Heart right ventricle (tissue), 16 donors: ENCODE data around the gene NUP210. TPM values are rescaled to one million over a fixed set of nuclear protein-coding genes. Genes with fewer than 3 reads are reported as not detected.

ENCODE experiments used
- ATAC-seq, 8 donors: fragments of 200-7000 bp; cut with Tn5 transposase; one replicate each; pipeline ENCODE4 v1.9.1; 2020; ENCODE audit warnings: mild to moderate bottlenecking in 8 of 8, moderate library complexity in 8 of 8, moderate number of reproducible peaks in 1 of 8
- DNase-seq, 2 donors: peaks; one replicate each; pipeline ENCODE4 v3.0.0-alpha.2; 2020
- H3K27ac ChIP-seq, 10 donors: fragments of 200-600 bp; sonication (generic) in 2 of 10; one replicate each; pipeline versions ENCODE4 v1.5.0 to v1.8.0; 2020 to 2022; ENCODE audit warnings: mild to moderate bottlenecking in 3 of 10
- H3K27me3 ChIP-seq, 7 donors: fragments of 200-600 bp; one replicate each; pipeline ENCODE4 v1.8.0; 2021 to 2022; ENCODE audit warnings: mild to moderate bottlenecking in 2 of 7
- H3K36me3 ChIP-seq, 9 donors: fragments of 200-600 bp; sonication (generic) in 1 of 9; one replicate each; pipeline versions ENCODE4 v1.5.0 to v1.8.0; 2020 to 2022; ENCODE audit warnings: mild to moderate bottlenecking in 2 of 9
- H3K4me1 ChIP-seq, 9 donors: fragments of 200-600 bp; sonication (generic) in 1 of 9; one replicate each; pipeline versions ENCODE4 v1.5.0 to v1.8.0; 2020 to 2022; ENCODE audit warnings: mild to moderate bottlenecking in 4 of 9
- H3K4me3 ChIP-seq, 10 donors: fragments of 200-600 bp; sonication (generic) in 2 of 10; one replicate each; pipeline versions ENCODE4 v1.5.0 to v1.8.0; 2020 to 2022; ENCODE audit warnings: mild to moderate bottlenecking in 7 of 10, moderate library complexity in 2 of 10
- H3K9me3 ChIP-seq, 11 donors: fragments of 200-600 bp in 10 of 11; sonication (generic) in 2 of 11; one replicate each; pipeline versions ENCODE4 v1.5.0 to v1.8.0; 2013 to 2022; ENCODE audit warnings: mild to moderate bottlenecking in 2 of 11, control low read depth in 1 of 11, moderate library complexity in 1 of 11
- CTCF ChIP-seq, 9 donors: fragments of 200-600 bp; sonication (generic) in 2 of 9; IDR thresholded peaks; one replicate each; pipeline versions ENCODE4 v1.5.0 to v1.8.0; 2021 to 2022; ENCODE audit warnings: antibody characterized with exemption in 9 of 9, mild to moderate bottlenecking in 5 of 9, moderate library complexity in 1 of 9
- WGBS, 2 donors: extraction: QIAGEN DNeasy Blood & Tissue Kit; methylation state at CpG; one replicate each; pipeline ENCODE4 v1.1.7; 2013; ENCODE audit warnings: inconsistent platforms in 1 of 2; 5-methylcytosine and 5-hydroxymethylcytosine counted together
- intact Hi-C, 10 donors: fragments of 100-400 bp; cut with DNase I; formaldehyde crosslinking; loops; one replicate each; pipeline versions ENCODE4 v1.11.1 to v1.14.2; 2022
- polyA plus RNA-seq, 2 donors: library from polyadenylated mRNA; stranded (reverse); fragments of 200-250 nt; gene quantifications; one replicate each; pipeline ENCODE4 v1.2.3, GENCODE V29; 2013
- total RNA-seq, 10 donors: library from RNA; stranded (reverse); fragmentation: NEBNext Ultra II Directional in 3 of 10; extraction: Animal tissue kit (Norgen Biotek cat#: 25700) in 3 of 10; gene quantifications; one replicate each; pipeline versions ENCODE4 v1.2.1 to v1.2.4, GENCODE V29; 2021 to 2023
- donor health status: Arrhythmogenic right ventricular cardiomyopathy.
- donor health status: ischemic (EF 13 %, LVEDD 7.1; RV severe dilation, severe dysfunction).
- donor health status: healthy with polysubstance abuse.
- donor health status: DM: no; HTN: yes; CAD: no.
- donor health status: DM: no; HTN: no; CAD: no.
- donor health status: ischemic (EF 25% LVEDD 6.9; RV normal size, moderate dysfunction).
- donor health status: ischemic (EF 25% LVEDD 5.7; RV mildly dilated, moderate dysfunction).
- donor health status: healthy.
- donor health status: DM: yes; HTN: yes; CAD: no.
- donor health status: Ischemic cardiomyopathy.
- donor health status: ischemic (EF 35%, LVEDD 5.7; RV mildly dilated, moderate dysfunction).
- donor health status: nonischemic (EF 11% LVEDD 7.7; RV severe dilation, severe dysfunction).
- donor health status: DM: yes; HTN: yes; CAD: no.
- donor health status: PGD.
- donor health status: ischemic (EF 29% LVEDD 5.4; RV normal size, mild dysfunction).
- donor health status: nonischemic (EF 23%, LVEDD 6.1; RV moderate dilation, normal function).

NUP210 gene
- total and polyA plus RNA-seq, 12 donors: 0.84 to 7.2 (median 2.5) TPM

DNA sequence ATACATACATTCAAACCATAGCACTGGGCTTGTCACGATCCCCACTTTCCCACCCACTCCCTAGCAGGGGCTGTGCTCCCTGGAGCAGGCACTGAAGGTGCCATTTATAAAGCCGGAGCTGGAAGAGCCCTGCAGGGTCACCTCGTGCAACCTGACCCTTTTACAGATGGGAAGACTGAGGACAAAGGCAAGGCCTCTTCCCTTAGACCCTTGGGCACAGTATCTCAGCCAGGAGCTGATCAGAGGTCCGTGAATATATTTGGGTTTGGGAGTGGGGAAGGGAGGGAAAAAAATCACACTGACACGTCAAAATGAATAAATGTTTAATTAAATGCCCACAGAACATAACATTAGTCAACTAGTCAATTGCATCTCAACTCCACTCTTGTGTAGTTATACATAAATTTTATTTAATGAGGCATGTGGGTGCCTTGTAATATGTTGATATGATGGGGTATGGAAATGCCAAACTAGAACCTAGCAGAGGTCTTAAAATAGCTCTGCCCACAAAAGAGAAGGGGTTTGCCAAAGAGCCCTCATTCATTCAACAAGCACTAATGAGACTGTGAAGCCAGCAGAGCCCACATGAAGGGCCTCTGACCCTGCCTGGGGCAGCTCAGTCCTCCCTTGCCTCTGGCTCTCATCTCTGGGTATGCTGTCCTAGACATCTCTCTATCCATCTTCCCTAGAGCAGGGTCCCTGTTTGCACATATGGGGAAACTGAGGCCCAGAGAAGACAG is 119.4 kb downstream of the NUP210 start:
- no peaks in the 10 kb centered on the region for H3K9me3 ChIP-seq
- H3K27ac ChIP-seq: no peak overlapping the region
- H3K4me3 ChIP-seq: no peak overlapping the region
- ATAC-seq: no peak
- 83 to 87% methylated on average over 5 of the region's 5 CpGs for WGBS, 2 donors
- peaks cover 0 to 6% (median 0%) of the 10 kb centered on the region in 9 donors for H3K4me1 ChIP-seq
- no peak for DNase-seq
- intact Hi-C loops: no loop called here
- no peaks in the 10 kb centered on the region for H3K36me3 ChIP-seq
- TF ChIP-seq CTCF (IDR thresholded peaks at IDR 0.05): no peak
- H3K27me3 ChIP-seq: peaks cover 0 to 33% (median 14%) of the 10 kb centered on the region in 7 donors

GRCh38 chr3:13299531-13300155 is 120.5 kb downstream of the NUP210 start:
- no peak overlapping the region for H3K4me3 ChIP-seq
- H3K27me3 ChIP-seq: peaks cover 0 to 43% (median 23%) of the 10 kb centered on the region in 7 donors
- no peak overlapping the region for H3K27ac ChIP-seq
- H3K9me3 ChIP-seq: no peaks in the 10 kb centered on the region
- no peak for DNase-seq
- intact Hi-C loops: no loop called here
- WGBS, 2 donors: 75 to 80% methylated on average over 7 of the region's 7 CpGs
- no peaks in the 10 kb centered on the region for H3K36me3 ChIP-seq
- no peak for TF ChIP-seq CTCF (IDR thresholded peaks at IDR 0.05)
- no peak for ATAC-seq
- peaks cover 0 to 6% (median 0%) of the 10 kb centered on the region in 9 donors for H3K4me1 ChIP-seq

DNA sequence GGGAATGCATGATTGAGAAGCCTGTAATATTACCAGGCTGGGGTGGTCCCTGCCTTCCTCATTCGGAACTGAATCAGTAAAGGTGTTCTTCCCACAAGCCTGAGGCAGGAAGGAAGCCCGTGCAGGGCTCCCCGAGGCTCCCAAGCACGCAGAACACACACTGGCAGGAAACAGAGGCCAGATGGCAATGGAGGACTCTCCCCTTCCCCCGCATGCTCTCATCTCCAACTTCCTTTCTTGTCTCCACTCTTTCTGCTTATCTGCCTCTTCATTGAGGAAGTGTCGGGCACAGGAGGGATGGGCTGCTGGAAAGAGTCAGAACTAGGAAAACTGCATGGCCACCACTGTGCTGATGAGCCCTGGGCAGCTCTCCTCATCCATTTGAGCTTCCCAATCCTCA is 123.5 kb downstream of the NUP210 start:
- intact Hi-C loops: no loop called here
- Histone ChIP-seq H3K9me3 (no peaks in the 10 kb centered on the region), H3K27me3 (peaks cover 0 to 57% (median 38%) of the 10 kb centered on the region in 7 donors), H3K4me3 (no peak overlapping the region), H3K4me1 (peaks cover 0 to 6% (median 0%) of the 10 kb centered on the region in 9 donors), H3K27ac (no peak overlapping the region), H3K36me3 (no peaks in the 10 kb centered on the region)
- 13 to 15% methylated on average over 6 of the region's 6 CpGs for WGBS, 2 donors
- DNase-seq (no peak), ATAC-seq (no peak)
- no peak for TF ChIP-seq CTCF (IDR thresholded peaks at IDR 0.05)

DNA sequence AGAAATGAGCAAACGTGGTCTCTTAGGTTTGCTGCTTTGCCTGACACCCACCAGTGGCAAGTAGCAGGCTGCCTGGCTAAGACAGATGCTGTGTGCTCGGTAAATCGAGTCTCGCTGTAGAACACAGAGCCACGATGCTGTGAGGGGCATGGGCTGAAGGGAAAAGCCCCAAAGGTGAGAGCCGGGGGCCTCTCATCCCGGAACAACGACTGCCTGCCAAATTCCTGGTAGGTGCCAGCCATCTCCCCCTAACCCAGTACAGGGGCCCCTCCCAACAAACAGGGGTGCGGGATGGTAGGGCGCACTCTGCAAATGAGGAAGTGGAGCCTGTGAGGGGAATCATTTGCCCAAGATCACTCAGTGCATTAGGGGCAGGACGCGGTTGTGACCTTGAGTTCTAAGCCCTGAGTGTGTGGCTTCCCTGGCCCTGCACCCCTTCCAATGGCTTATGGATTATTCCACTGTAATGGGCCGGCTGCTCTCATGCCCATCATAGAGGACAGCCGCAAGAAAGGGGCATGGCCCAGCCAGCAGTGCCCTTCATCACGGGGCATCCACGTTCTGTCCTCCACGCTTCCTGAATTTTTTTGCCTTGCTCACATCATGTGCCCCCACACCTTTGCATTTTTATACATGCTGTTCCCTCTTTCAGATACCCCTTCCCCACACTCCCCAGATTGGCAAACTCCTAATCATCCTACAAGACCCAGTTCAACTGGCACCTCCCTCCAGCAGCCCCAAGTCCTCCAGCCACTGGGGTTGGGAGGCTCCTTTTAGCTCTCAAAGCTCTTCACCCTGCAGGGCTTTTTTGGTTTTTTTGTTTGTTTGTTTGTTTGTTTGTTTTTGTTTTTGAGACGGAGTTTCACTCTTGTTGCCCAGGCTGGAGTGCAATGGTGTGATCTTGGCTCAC is 125.4 kb downstream of the NUP210 start:
- peaks cover 0 to 57% (median 42%) of the 10 kb centered on the region in 7 donors for H3K27me3 ChIP-seq
- H3K27ac ChIP-seq: no peak overlapping the region
- no peak overlapping the region for H3K4me3 ChIP-seq
- no peaks in the 10 kb centered on the region for H3K9me3 ChIP-seq
- 85 to 86% methylated on average over 18 of the region's 18 CpGs for WGBS, 2 donors
- DNase-seq (no peak), ATAC-seq (peak in 1 of 8 donors; percentile 41)
- intact Hi-C loops: no loop called here
- no peaks in the 10 kb centered on the region for H3K4me1 ChIP-seq
- no peak for TF ChIP-seq CTCF (IDR thresholded peaks at IDR 0.05)
- H3K36me3 ChIP-seq: no peaks in the 10 kb centered on the region
